Measurements from ENCODE around the gene KDM4C.
"Not testable (repeated sequence)": the region's sequence is repeated elsewhere in the genome, so short reads cannot be mapped to it uniquely, and the experiment has no call there.

DNA sequence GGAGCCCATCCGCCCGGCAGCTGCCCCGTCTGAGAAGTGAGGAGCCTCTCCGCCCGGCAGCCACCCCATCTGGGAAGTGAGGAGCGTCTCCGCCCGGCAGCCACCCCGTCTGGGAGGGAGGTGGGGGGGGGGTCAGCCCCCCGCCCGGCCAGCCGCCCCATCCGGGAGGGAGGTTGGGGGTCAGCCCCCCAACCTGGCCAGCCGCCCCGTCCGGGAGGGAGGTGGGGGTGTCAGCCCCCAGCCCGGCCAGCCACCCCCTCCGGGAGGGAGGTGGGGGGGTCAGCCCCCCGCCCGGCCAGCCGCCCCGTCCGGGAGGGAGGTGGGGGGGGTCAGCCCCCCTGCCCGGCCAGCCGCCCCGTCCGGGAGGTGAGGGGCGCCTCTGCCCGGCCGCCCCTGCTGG lies 49.9 kb downstream of the KDM4C start:
- TF ChIP-seq CTCF, POLR2A (IDR thresholded peaks at IDR 0.05): not testable (repeated sequence)

Data from heart left ventricle (tissue), 13 donors.